HG02588 (cell line): ENCODE results near the gene GALR3.
A peak's percentile ranks its signal among the peaks of the same experiment; 100 is the strongest.

Source experiments
- ATAC-seq: cut with Tn5 transposase; IDR thresholded peaks from one replicate; pipeline ENCODE4 v1.9.1; 2021; ENCODE audit warnings: mild to moderate bottlenecking, moderate library complexity; ENCODE audit not compliant: unreplicated experiment

GALR3 gene

GRCh38 chr22:37818409-37819104 lies 4.6 kb upstream of the GALR3 start:
- ATAC-seq: no peak

GRCh38 chr22:37819105-37819433 lies 4.1 kb upstream of the GALR3 start:
- no peak for ATAC-seq

GRCh38 chr22:37820350-37820749 lies 2.8 kb upstream of the GALR3 start:
- no peak for ATAC-seq

- ATAC-seq: no peak
These were observed 926 bp upstream of the GALR3 start for GRCh38 chr22:37822079-37822833.

- no peak for ATAC-seq
These were observed 1.8 kb downstream of the GALR3 start for GRCh38 chr22:37824674-37825641.

GRCh38 chr22:37827056-37827455 lies 3.9 kb downstream of the GALR3 start:
- ATAC-seq: no peak

GRCh38 chr22:37830093-37830842 lies 7.1 kb downstream of the GALR3 start:
- ATAC-seq: no peak

- ATAC-seq: no peak
These were observed 8.3 kb downstream of the GALR3 start for GRCh38 chr22:37831472-37831871.

- no peak for ATAC-seq
These were observed 9.1 kb downstream of the GALR3 start for GRCh38 chr22:37832022-37832857.

- ATAC-seq: no peak
These were observed 19.0 kb downstream of the GALR3 start for GRCh38 chr22:37842015-37842793.

GRCh38 chr22:37843741-37844089 lies 20.5 kb downstream of the GALR3 start:
- ATAC-seq: peak; percentile 51

- ATAC-seq: no peak
These were observed 21.7 kb downstream of the GALR3 start for GRCh38 chr22:37844904-37845329.

- ATAC-seq: no peak
These were observed 23.3 kb downstream of the GALR3 start for GRCh38 chr22:37846433-37846832.

- ATAC-seq: no peak
These were observed 25.5 kb downstream of the GALR3 start for GRCh38 chr22:37848587-37849088.

- ATAC-seq: peak; percentile 65
These were observed 26.0 kb downstream of the GALR3 start, which contains the start of gene EIF3L for GRCh38 chr22:37849089-37849751. Gene EIF3L, plus strand, starts transcription at chr22:37849419. Its CDS starts 31 bp downstream, at chr22:37849450.

- no peak for ATAC-seq
These were observed 27.6 kb downstream of the GALR3 start for GRCh38 chr22:37850801-37851200.

GRCh38 chr22:37852418-37852817 lies 29.2 kb downstream of the GALR3 start:
- ATAC-seq: no peak

GRCh38 chr22:37854946-37855345 lies 31.8 kb downstream of the GALR3 start:
- ATAC-seq: no peak
